Thoracic aorta (tissue), 2 donors: Measurements from ENCODE around the gene PEX11G. TPM values are rescaled to one million over a fixed set of nuclear protein-coding genes. Genes with fewer than 3 reads are reported as not detected.

Experiments used
- ATAC-seq: fragments of 150-250 bp; one replicate; pipeline ENCODE4 v1.8.0; 2017; ENCODE audit warnings: low read depth; ENCODE audit not compliant: insufficient number of reproducible peaks, low FRiP score
- DNase-seq: peaks from one replicate; pipeline ENCODE4 v3.0.0-alpha.2; 2020; ENCODE audit warnings: low spot score
- H3K27ac ChIP-seq, 2 donors: fragments of 200-600 bp; sonication (generic); 1 replicate in 1 of 2; 2 replicates in 1 of 2; pipeline ENCODE4 v1.5.1; 2016; ENCODE audit warnings: mild to moderate bottlenecking in 2 of 2, moderate library complexity in 2 of 2
- H3K27me3 ChIP-seq: fragments of 200-600 bp; sonication (generic); replicated peaks from 2 replicates; pipeline ENCODE4 v1.6.0; 2016; ENCODE audit warnings: mild to moderate bottlenecking; ENCODE audit not compliant: insufficient read depth
- H3K36me3 ChIP-seq: fragments of 200-600 bp; sonication (generic); one replicate; pipeline ENCODE4 v1.5.1; 2016
- H3K4me1 ChIP-seq, 2 donors: fragments of 200-600 bp; sonication (generic); 1 replicate in 1 of 2; 2 replicates in 1 of 2; pipeline versions ENCODE4 v1.5.1 to v1.6.0; 2016; ENCODE audit warnings: low read depth in 2 of 2, mild to moderate bottlenecking in 1 of 2; ENCODE audit not compliant: control insufficient read depth in 1 of 2
- H3K4me3 ChIP-seq: fragments of 200-600 bp; sonication (generic); 2 replicates; pipeline ENCODE4 v1.5.1; 2016; ENCODE audit warnings: mild to moderate bottlenecking
- H3K9me3 ChIP-seq: fragments of 200-600 bp; sonication (generic); 2 replicates; pipeline ENCODE4 v1.5.1; 2016
- total RNA-seq, 2 donors: library from RNA; depleted of rRNA; stranded (reverse); fragments of >200 nt; gene quantifications; one replicate each; pipeline versions ENCODE4 v1.1.0 to v1.2.3, GENCODE V29; 2016
- TF ChIP-seq, protein P1 (sequence below): fragments of 200-600 bp; sonication (generic); IDR thresholded peaks from one replicate; pipeline ENCODE4 v1.5.1; 2019; ENCODE audit warnings: antibody characterized with exemption

The PEX11G gene
- total RNA-seq, 2 donors from 2014 or later = 0.63 TPM; not detected in 1

GRCh38 chr19:7470540-7471305, 18.1 kb downstream of the PEX11G start:
- Histone ChIP-seq H3K9me3 (no peaks in the 10 kb centered on the region), H3K27ac (no peak overlapping the region), H3K4me1 (no peaks in the 10 kb centered on the region), H3K36me3 (peaks cover 32% of the 10 kb centered on the region), H3K4me3 (no peak overlapping the region), H3K27me3 (no peaks in the 10 kb centered on the region)
- DNase-seq (no peak), ATAC-seq (no peak)
- TF ChIP-seq, protein P1, sequence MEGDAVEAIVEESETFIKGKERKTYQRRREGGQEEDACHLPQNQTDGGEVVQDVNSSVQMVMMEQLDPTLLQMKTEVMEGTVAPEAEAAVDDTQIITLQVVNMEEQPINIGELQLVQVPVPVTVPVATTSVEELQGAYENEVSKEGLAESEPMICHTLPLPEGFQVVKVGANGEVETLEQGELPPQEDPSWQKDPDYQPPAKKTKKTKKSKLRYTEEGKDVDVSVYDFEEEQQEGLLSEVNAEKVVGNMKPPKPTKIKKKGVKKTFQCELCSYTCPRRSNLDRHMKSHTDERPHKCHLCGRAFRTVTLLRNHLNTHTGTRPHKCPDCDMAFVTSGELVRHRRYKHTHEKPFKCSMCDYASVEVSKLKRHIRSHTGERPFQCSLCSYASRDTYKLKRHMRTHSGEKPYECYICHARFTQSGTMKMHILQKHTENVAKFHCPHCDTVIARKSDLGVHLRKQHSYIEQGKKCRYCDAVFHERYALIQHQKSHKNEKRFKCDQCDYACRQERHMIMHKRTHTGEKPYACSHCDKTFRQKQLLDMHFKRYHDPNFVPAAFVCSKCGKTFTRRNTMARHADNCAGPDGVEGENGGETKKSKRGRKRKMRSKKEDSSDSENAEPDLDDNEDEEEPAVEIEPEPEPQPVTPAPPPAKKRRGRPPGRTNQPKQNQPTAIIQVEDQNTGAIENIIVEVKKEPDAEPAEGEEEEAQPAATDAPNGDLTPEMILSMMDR = no peak

DNA sequence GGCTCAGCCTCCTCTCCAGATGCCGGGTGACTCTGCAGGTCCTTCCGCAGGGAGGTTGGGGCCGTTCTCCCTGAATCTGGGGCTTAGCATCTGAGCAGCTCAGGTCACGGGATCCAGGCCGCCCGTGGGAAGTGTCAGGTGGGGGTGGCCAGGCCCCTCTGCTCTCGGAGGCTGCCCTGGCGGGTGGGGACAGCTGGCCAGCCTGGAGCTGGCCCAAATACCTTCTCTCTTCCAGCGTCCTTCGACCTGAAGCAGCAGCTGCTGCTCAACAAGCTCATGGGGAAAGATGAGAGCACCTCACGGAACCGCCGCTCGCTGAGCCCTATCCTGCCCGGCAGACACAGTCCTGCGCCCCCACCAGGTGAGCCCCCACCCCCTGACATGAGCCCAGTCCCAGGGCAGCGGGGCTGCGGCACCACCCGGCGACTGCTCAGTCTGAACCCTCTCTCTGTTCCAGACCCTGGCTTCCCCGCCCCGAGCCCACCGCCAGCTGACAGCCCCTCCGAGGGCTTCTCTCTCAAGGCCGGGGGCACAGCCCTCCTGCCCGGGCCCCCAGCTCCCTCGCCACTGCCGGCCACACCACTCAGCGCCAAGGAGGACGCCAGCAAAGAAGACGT, 19.1 kb downstream of the PEX11G start:
- DNase-seq (no peak), ATAC-seq (no peak)
- peaks cover 40% of the 10 kb centered on the region for H3K36me3 ChIP-seq
- H3K9me3 ChIP-seq = no peaks in the 10 kb centered on the region
- H3K4me3 ChIP-seq = no peak overlapping the region
- H3K27me3 ChIP-seq = no peaks in the 10 kb centered on the region
- no peaks in the 10 kb centered on the region for H3K4me1 ChIP-seq
- H3K27ac ChIP-seq = no peak overlapping the region
- TF ChIP-seq, protein P1 = no peak

DNA sequence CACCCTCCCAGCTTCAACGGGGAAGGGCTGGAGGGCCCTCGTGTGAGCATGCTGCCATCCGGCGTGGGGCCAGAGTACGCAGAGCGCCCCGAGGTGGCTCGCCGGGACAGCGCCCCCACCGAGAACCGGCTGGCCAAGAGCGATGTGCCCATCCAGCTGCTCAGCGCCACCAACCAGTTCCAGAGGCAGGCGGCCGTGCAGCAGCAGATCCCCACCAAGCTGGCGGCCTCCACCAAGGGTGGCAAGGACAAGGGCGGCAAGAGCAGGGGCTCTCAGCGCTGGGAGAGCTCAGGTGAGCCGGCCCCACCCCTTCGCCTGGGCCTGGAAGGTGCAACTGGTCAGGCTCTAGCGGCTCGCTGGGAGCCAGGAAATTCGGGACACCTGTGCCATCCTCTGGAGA, 20.0 kb downstream of the PEX11G start:
- Histone ChIP-seq H3K4me3 (no peak overlapping the region), H3K4me1 (no peaks in the 10 kb centered on the region), H3K27me3 (no peaks in the 10 kb centered on the region), H3K36me3 (peaks cover 45% of the 10 kb centered on the region), H3K27ac (no peak overlapping the region), H3K9me3 (no peaks in the 10 kb centered on the region)
- ATAC-seq = no peak
- DNase-seq = no peak
- TF ChIP-seq, protein P1 = no peak

GRCh38 chr19:7467009-7467989, 21.5 kb downstream of the PEX11G start:
- no peaks in the 10 kb centered on the region for H3K4me1 ChIP-seq
- TF ChIP-seq, protein P1 = no peak
- no peaks in the 10 kb centered on the region for H3K27me3 ChIP-seq
- H3K27ac ChIP-seq = no peak overlapping the region
- no peak for DNase-seq
- H3K36me3 ChIP-seq = peaks cover 51% of the 10 kb centered on the region
- no peak overlapping the region for H3K4me3 ChIP-seq
- no peaks in the 10 kb centered on the region for H3K9me3 ChIP-seq
- no peak for ATAC-seq

DNA sequence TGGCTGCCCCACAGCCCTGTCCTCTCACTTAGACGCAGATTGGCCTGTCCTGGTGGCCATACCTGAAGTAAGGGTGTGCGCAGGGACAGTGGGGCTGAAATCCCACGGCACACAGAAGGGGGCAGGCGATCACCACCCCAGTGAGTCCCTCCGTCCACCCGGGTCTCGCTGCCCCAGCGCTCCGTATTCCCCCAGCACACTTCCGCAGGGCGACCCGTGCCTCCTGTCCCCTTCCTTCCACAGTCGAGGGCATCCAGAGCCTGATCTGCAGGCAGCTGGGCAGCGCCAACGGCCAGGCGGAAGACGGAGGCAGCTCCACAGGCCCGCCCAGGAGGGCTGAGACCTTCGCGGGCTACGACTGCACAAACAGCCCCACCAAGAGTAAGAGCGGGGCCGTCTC, 25.3 kb downstream of the PEX11G start:
- Histone ChIP-seq H3K27ac (no peak overlapping the region), H3K36me3 (peaks cover 49% of the 10 kb centered on the region), H3K4me3 (no peak overlapping the region), H3K4me1 (no peaks in the 10 kb centered on the region), H3K9me3 (no peaks in the 10 kb centered on the region), H3K27me3 (no peaks in the 10 kb centered on the region)
- ATAC-seq (no peak), DNase-seq (no peak)
- TF ChIP-seq, protein P1 = no peak
